Thymus (tissue), 11 donors: Measurements from ENCODE around the gene RPL19. TPM values are rescaled to one million over a fixed set of nuclear protein-coding genes. Genes with fewer than 3 reads are reported as not detected.

Experiments used
- DNase-seq, 9 donors: peaks; one replicate each; pipeline ENCODE4 v3.0.0-alpha.2; 2013; ENCODE audit warnings: low spot score in 9 of 9, low read depth in 6 of 9, missing footprints in 1 of 9
- H3K27ac ChIP-seq, 2 donors: one replicate each; pipeline ENCODE4 v1.5.1; 2013; ENCODE audit warnings: control low read depth in 1 of 2, low read depth in 1 of 2, low read length in 1 of 2, mild to moderate bottlenecking in 1 of 2, moderate library complexity in 1 of 2
- H3K27me3 ChIP-seq, 2 donors: one replicate each; pipeline ENCODE4 v1.5.1; 2013; ENCODE audit warnings: low read length in 1 of 2; ENCODE audit not compliant: control insufficient read depth in 2 of 2, insufficient read depth in 1 of 2
- H3K36me3 ChIP-seq, 2 donors: one replicate each; pipeline ENCODE4 v1.5.1; 2013; ENCODE audit warnings: low read length in 1 of 2, mild to moderate bottlenecking in 1 of 2, moderate library complexity in 1 of 2; ENCODE audit not compliant: control insufficient read depth in 2 of 2, insufficient read depth in 2 of 2
- H3K4me1 ChIP-seq, 2 donors: one replicate each; pipeline ENCODE4 v1.5.1; 2013; ENCODE audit warnings: low read length in 2 of 2; ENCODE audit not compliant: control insufficient read depth in 2 of 2, insufficient read depth in 2 of 2
- H3K4me3 ChIP-seq, 2 donors: one replicate each; pipeline ENCODE4 v1.5.1; 2013; ENCODE audit warnings: low read length in 2 of 2, control low read depth in 1 of 2, mild to moderate bottlenecking in 1 of 2
- H3K9me3 ChIP-seq, 2 donors: one replicate each; pipeline ENCODE4 v1.5.1; 2013; ENCODE audit warnings: low read length in 1 of 2, mild to moderate bottlenecking in 1 of 2; ENCODE audit not compliant: control insufficient read depth in 2 of 2, insufficient read depth in 1 of 2
- WGBS: extraction: QIAGEN DNeasy Blood & Tissue Kit; methylation state at CpG from one replicate; pipeline ENCODE4 v1.1.7; 2013; 5-methylcytosine and 5-hydroxymethylcytosine counted together
- polyA plus RNA-seq: library from polyadenylated mRNA; stranded (reverse); fragments of 200-250 nt; gene quantifications from one replicate; pipeline ENCODE4 v1.2.3, GENCODE V29; 2013
- total RNA-seq: library from RNA; stranded (reverse); fragments of 120-200 nt; gene quantifications from one replicate; pipeline ENCODE4 v1.2.4, GENCODE V29; 2013
- donor health status: healthy.

RPL19 gene
- total and polyA plus RNA-seq, 2 donors: 3,707 to 3,788 TPM

DNA sequence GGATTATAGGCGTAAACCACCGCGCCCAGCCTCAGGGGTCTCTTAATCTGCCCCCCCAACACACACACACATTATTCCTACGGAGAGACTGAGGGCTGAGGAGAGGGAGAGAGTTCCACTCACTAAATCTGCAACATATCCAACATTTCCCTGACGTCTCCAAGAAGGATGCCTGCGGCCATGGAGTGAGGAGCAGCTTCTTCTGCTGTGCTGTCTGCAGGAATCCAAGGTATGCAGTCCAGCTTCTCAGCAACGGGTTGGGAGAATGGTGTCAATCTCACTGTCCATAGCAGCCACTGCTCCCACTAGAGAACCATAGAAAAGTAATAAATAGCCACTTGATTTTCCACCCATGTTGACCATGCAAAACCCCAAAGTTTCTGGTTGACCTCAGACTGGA lies 43.6 kb upstream of the RPL19 start:
- peaks cover 19 to 30% of the 10 kb centered on the region in 2 donors for H3K36me3 ChIP-seq
- H3K27ac ChIP-seq: no peak overlapping the region
- peaks cover 0 to 7% of the 10 kb centered on the region in 2 donors for H3K9me3 ChIP-seq
- WGBS: 96% methylated on average over 7 of the region's 7 CpGs
- H3K4me3 ChIP-seq: no peak overlapping the region
- peaks cover 0 to 7% of the 10 kb centered on the region in 2 donors for H3K27me3 ChIP-seq
- DNase-seq: no peak
- peaks cover 13 to 45% of the 10 kb centered on the region in 2 donors for H3K4me1 ChIP-seq

DNA sequence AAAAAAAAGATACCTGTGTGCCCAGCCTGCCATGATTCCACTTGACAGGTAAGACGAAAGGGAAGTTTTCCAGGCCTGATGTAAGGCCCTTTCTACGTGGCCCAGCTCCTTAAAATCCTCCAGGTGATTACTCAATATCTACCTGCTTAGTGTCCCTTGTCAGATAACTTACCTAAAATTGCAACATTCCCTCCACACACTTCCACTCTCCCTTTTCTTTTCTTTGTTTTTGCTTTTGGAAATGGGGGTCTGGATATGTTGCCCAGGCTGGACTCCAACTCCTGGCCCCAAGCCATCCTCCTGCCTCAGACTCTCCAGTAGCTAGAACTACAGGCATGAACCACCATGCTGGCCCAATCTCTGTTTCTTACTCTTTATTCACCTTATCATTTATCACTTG lies 41.5 kb upstream of the RPL19 start:
- DNase-seq: no peak
- H3K4me3 ChIP-seq: no peak overlapping the region
- H3K36me3 ChIP-seq: peaks cover 23 to 30% of the 10 kb centered on the region in 2 donors
- no peaks in the 10 kb centered on the region for H3K9me3 ChIP-seq
- no peak overlapping the region for H3K27ac ChIP-seq
- WGBS: 98% methylated on average over 2 of the region's 2 CpGs
- H3K4me1 ChIP-seq: peaks cover 13 to 46% of the 10 kb centered on the region in 2 donors
- H3K27me3 ChIP-seq: no peaks in the 10 kb centered on the region

DNA sequence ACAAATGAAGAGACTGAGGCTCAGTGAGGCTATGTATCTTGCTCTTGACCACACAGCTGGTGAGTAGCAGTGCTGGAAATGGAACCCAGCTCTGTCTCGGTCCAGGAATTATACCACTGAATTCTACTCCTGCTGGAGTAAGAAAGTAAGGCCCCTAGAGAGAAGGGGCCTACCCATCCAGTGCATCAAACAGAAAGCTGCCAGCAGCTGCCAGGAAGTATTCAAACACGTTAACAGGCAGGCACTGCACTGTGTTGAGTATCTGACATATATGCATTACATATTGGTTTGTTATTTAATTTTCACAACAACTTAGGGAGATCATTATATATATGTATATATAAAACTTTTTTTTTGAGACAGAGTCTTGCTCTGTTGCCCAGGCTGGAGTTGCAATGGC lies 38.1 kb upstream of the RPL19 start:
- peak in 3 of 9 donors; percentile 24 to 80 (median 59) for DNase-seq
- H3K36me3 ChIP-seq: peaks cover 16 to 18% of the 10 kb centered on the region in 2 donors
- WGBS: 36% methylated on average over 2 of the region's 2 CpGs
- H3K4me1 ChIP-seq: peaks cover 13 to 61% of the 10 kb centered on the region in 2 donors
- peak overlapping the region; percentile 19 to 95 for H3K27ac ChIP-seq
- H3K9me3 ChIP-seq: no peaks in the 10 kb centered on the region
- H3K27me3 ChIP-seq: peaks cover 0 to 5% of the 10 kb centered on the region in 2 donors
- H3K4me3 ChIP-seq: no peak overlapping the region

DNA sequence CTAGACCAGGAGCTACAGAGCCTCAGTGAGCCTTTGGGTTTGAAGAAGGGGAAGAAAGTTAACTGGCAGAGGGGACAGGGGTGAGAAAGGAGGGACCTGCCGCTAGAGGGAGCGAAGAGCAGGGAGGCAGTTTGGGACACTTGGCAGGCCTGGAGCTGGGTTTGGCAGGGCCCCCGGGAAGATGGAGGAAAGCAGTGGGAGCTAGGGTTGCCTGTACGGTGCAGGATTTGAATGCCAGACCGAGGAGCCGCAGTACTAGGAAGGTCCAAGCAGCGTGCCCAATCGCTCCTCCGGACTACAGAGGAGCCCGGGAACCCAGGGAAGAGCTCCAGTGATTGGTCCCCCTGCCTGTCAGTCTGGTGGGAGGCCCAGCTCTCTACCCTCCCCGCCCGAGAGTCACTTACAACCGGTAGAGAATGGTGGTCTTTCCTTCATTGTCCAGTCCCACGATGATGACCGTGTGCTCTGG lies 35.4 kb upstream of the RPL19 start:
- WGBS: under 1% methylated on average over 15 of the region's 15 CpGs
- H3K27ac ChIP-seq: peak overlapping the region; percentile 92 to 94
- DNase-seq: peak in 8 of 9 donors; percentile 75 to 97 (median 90)

DNA sequence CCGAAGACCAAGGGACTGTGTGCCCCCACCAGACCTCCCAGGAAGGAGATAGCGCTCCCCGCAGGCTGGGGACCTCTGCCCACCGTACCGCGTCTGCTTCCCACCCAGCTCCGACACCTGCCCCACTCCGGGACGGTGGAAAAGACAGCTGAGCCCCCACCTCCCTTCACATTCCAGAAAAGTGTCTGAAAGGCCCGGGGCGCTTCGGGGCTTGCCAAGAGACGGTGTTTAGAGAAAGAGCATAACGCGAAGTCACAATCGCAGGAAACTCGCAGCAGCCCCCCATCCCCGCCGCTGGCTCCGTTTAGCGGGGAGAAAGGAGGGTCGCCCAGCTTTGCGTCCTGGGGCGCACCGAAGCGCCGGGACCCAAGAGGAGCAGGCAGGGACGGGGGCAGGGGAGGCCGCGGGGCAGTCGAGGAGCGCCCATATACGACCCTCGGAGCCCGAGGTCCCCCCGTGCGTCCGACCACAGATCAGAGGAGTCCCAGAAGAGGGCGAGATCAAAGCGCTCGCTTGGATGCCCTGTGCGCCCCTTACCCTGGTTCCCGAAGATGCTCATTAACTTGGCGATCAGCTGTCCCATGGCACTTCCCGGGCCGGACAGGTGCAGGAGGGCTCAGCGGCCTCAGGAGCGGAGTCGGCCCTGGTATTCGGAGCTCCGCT lies 34.8 kb upstream of the RPL19 start:
- H3K4me3 ChIP-seq: peak overlapping the region; percentile 62 to 79
- 9% methylated on average over 51 of the region's 51 CpGs for WGBS
- H3K4me1 ChIP-seq: peaks cover 14 to 90% of the 10 kb centered on the region in 2 donors
- H3K9me3 ChIP-seq: peaks cover 0 to 5% of the 10 kb centered on the region in 2 donors
- peak overlapping the region; percentile 92 to 94 for H3K27ac ChIP-seq
- H3K36me3 ChIP-seq: peaks cover 3 to 11% of the 10 kb centered on the region in 2 donors
- H3K27me3 ChIP-seq: peaks cover 0 to 5% of the 10 kb centered on the region in 2 donors
- DNase-seq: no peak

More for the DNA sequence above, 35.4 kb upstream of the RPL19 start:
- Histone ChIP-seq H3K36me3 (peaks cover 8 to 14% of the 10 kb centered on the region in 2 donors), H3K4me3 (peak overlapping the region; percentile 62 to 79), H3K4me1 (peaks cover 14 to 86% of the 10 kb centered on the region in 2 donors), H3K9me3 (peaks cover 0 to 5% of the 10 kb centered on the region in 2 donors), H3K27me3 (peaks cover 0 to 5% of the 10 kb centered on the region in 2 donors)

DNA sequence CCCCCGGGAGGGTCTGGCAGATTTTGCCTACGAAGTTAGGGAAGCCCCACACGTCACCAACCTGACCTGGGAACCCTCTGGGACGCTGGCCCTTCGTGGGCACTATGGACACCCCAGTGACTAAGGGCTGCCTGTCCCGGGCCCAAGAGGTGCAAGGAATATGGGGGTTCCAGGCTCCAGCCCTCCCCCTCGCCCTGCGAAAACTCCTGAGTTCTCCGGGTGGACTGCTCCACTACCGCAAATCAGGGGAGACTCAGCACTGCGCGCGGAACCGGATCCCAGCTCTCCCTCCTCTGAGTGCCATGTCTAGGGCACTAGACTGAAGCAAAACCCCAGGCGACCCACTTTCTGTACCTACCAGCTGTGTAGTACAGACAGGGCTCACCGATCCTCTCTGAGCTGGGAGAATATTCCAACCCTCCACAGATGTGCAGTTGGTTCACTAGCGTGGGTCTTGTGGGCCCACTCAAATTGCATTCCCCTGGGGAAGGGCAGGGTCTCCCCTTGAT lies 34.2 kb upstream of the RPL19 start, which contains the start of gene ARL5C:
TSS of gene ARL5C (minus strand) at position 321 of the 509 bp plus-strand sequence. CDS start 401 bp downstream, outside the sequence.
- H3K27ac ChIP-seq: peak within 1 kb of the TSS; percentile 92 to 94
- WGBS: 39% methylated on average over 17 of the region's 17 CpGs

DNA sequence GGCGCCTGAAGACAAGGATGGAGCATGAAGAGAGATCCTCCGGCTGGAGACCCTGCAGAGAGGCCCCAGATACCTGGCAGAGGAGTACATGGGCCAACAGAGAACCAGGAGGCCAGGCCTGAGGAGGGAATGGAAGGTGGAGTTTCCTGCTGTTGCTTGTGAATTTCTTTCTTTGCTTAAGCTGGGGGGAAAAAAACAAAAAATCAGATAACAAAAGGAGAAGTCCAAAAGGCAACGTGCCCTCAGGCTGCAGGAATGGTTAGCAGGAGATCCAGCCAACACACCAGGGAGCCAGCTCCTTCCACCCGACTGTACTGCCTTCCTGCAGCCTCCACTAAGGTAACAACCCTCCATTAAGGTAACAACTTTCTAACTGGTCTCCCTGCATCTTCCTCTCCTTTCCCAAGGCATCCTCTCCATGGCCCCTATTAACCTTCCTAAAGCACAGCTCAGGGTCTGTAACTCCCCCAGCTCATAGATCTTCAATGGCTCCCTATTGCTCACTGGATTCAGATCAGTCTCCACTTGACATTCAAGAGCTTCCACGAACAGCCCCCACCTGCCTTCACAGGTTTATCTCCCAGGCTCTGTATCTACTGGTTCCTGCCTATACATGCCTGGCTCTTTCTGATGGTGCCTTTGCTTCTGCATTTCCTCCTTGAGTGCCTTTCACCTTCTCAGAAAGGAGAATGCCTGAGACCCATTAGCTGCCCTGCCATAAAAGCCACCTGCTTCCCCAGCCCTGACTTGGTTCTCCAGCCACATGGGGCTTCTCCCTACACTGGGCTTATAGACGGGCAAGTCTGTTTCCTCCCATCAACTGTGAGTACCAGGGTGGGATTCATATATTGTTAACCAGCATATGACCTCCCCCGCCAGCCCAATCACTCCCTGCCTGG lies 33.4 kb upstream of the RPL19 start:
- peaks cover 0 to 5% of the 10 kb centered on the region in 2 donors for H3K9me3 ChIP-seq
- 32% methylated on average over 7 of the region's 7 CpGs for WGBS
- peak overlapping the region; percentile 92 to 94 for H3K27ac ChIP-seq
- peak overlapping the region; percentile 62 to 79 for H3K4me3 ChIP-seq
- H3K27me3 ChIP-seq: peaks cover 0 to 5% of the 10 kb centered on the region in 2 donors
- H3K36me3 ChIP-seq: peaks cover 0 to 4% of the 10 kb centered on the region in 2 donors
- peak in 3 of 9 donors; percentile 16 to 67 (median 33) for DNase-seq
- peaks cover 14 to 90% of the 10 kb centered on the region in 2 donors for H3K4me1 ChIP-seq

More for the DNA sequence above, 34.2 kb upstream of the RPL19 start, which contains the start of gene ARL5C:
- DNase-seq: peak in 2 of 9 donors; percentile 40 to 72
- Histone ChIP-seq H3K36me3 (peaks cover 0 to 5% of the 10 kb centered on the region in 2 donors), H3K9me3 (peaks cover 0 to 5% of the 10 kb centered on the region in 2 donors), H3K4me1 (peaks cover 15 to 90% of the 10 kb centered on the region in 2 donors), H3K4me3 (peak within 1 kb of the TSS; percentile 62 to 79), H3K27me3 (peaks cover 0 to 5% of the 10 kb centered on the region in 2 donors)

DNA sequence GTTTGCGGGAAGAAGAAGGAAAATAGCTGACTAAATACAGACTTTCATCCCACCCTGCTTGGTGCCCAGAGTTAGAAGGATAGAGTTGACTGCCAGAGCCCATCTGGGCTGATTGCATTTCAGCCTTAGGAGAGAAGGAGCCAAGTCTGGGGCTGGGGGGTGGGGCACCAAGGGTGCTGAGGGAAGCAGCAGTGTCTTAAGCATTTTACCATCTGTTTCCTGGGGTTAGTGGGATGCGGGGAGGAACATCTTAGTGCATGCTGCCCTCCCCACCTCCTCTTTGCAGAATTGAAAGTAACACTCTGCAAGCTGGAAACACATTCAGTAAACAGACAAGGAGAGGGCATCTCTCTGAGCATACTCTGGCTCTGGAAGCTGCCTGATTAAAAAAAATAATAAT lies 32.6 kb upstream of the RPL19 start:
- 6% methylated on average over 2 of the region's 2 CpGs for WGBS
- H3K27me3 ChIP-seq: peaks cover 0 to 5% of the 10 kb centered on the region in 2 donors
- peak in 5 of 9 donors; percentile 53 to 85 (median 68) for DNase-seq
- H3K4me3 ChIP-seq: peak overlapping the region; percentile 62 to 79
- peaks cover 0 to 5% of the 10 kb centered on the region in 2 donors for H3K9me3 ChIP-seq
- peaks cover 0 to 4% of the 10 kb centered on the region in 2 donors for H3K36me3 ChIP-seq
- peak overlapping the region; percentile 92 to 94 for H3K27ac ChIP-seq
- H3K4me1 ChIP-seq: peaks cover 16 to 90% of the 10 kb centered on the region in 2 donors
